ENCODE measurements around the gene ANGPTL2. TPM values are rescaled to one million over a fixed set of nuclear protein-coding genes. Genes with fewer than 3 reads are reported as not detected.

Gene ANGPTL2
- total and polyA plus RNA-seq, 9 of the 15 experiments (the other 6 are each of a cell fraction or from before 2014, with no cell fraction given), result not detected

DNA sequence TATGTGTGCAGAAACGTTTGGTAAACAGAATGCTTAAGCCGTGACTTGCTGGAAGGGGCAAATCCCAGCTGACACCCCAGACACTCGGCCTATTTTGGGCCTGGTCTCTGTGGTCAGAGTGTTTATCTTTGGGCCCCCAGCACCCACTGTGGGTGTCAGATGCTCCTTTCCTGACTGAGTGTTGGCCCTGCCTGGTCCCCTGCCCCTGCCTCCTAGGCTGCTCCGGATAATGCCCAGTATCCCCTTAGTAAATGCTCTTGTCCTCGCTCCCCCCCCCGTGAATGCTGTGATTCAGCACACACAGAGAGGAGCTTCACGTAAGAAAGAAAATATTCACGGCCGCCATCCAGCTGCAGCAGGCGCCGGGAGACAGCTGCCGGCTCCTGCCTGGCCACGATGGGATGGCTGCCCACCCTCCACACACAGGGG is 11.3 kb upstream of the ANGPTL2 start:
- ChIA-PET POLR2A (interaction anchor here (0.6 to 1.5 kb wide), 4 partner anchors 10 to 738 kb away, joined by 3 to 6 read pairs (median 4); no protein-coding TSS in a partner anchor), CTCF (ENCODE audit: low intra/inter-chr PET ratio) (no interaction called here)
- no peak for DNase-seq (ENCODE audit: extremely low read depth in 1 of 4, low spot score in 3 of 4)
- no peaks in the 10 kb centered on the region for H3K9me1 ChIP-seq (ENCODE audit: control insufficient read depth, insufficient read depth, low read length)
- intact Hi-C loops (cut with micrococcal nuclease) (no loop called here), in situ Hi-C loops (cut with MboI) (no loop called here)
- no peak overlapping the region for H3K9ac ChIP-seq (ENCODE audit: insufficient read depth in 1 of 2, low read depth in 2 of 2, low read length in 2 of 2)
- ATAC-seq, result no peak
- no peak for TF ChIP-seq TFAM (CRISPR knock-in tag; conservative IDR thresholded peaks at IDR 0.05)
- no peak for TF ChIP-seq SMARCB1 (IDR thresholded peaks at IDR 0.05; ENCODE audit: insufficient read length, low read depth)
- TF ChIP-seq CCNT2 (IDR thresholded peaks at IDR 0.05; ENCODE audit: borderline replicate concordance, extremely low read depth, insufficient read length, low read depth, low read length), result no peak
- TF ChIP-seq ZFP1 (CRISPR knock-in tag; IDR thresholded peaks at IDR 0.05), result no peak
- no peak for TF ChIP-seq MCM5 (IDR thresholded peaks at IDR 0.05; ENCODE audit: low read depth)
- H3K27me3 ChIP-seq (ENCODE audit: control insufficient read depth in 2 of 2, insufficient read depth in 2 of 2, low read length in 2 of 2), result peaks cover 13 to 53% of the 10 kb centered on the region in 2 experiments; a peak in 3 of 5 replicates
- H3K4me3 ChIP-seq, result no peak overlapping the region
- no peaks in the 10 kb centered on the region for H3K36me3 ChIP-seq (ENCODE audit: control insufficient read depth, insufficient read depth, low read length)
- H3K9me3 ChIP-seq (replicated peaks; ENCODE audit: control insufficient read depth, insufficient read depth, low read depth, low read length), result no peaks in the 10 kb centered on the region
- no peak overlapping the region for H3K27ac ChIP-seq (ENCODE audit: extremely low read depth, low read depth, low read length)
- WGBS (ENCODE audit: insufficient coverage, low coverage, missing lambda C conversion rate), result 10% methylated on average over 10 of the region's 13 CpGs
- H3K4me2 ChIP-seq (ENCODE audit: insufficient read depth, low read length), result no peak overlapping the region
- H2AFZ ChIP-seq (ENCODE audit: low read depth, low read length), result no peak overlapping the region
- peaks cover 9 to 19% of the 10 kb centered on the region in 2 experiments for H3K4me1 ChIP-seq (replicated peaks in 1 of 2; ENCODE audit: control insufficient read depth in 2 of 2, insufficient read depth in 2 of 2, low read length in 2 of 2)
- no TSS peak for BruUV-seq (replicated peaks)
- no peaks in the 10 kb centered on the region for H3K79me2 ChIP-seq (ENCODE audit: control insufficient read depth, insufficient read depth, low read length)
- no peak for FAIRE-seq
- 0 out of 2 replicates have a peak, but pooled peaks cover 2% of the 10 kb centered on the region for H4K20me1 ChIP-seq (replicated peaks; ENCODE audit: control insufficient read depth, insufficient read depth, low read length)

All from K562 (cell line).